Lung (tissue), 12 donors: Measurements from ENCODE around the gene CCIN. TPM values are rescaled to one million over a fixed set of nuclear protein-coding genes. Genes with fewer than 3 reads are reported as not detected.

Experiments
- ATAC-seq: fragments of 200-7000 bp; cut with Tn5 transposase; one replicate; pipeline ENCODE4 v1.9.1; 2020; ENCODE audit warnings: moderate number of reproducible peaks; ENCODE audit not compliant: insufficient read depth, low FRiP score
- DNase-seq, 3 donors: peaks; one replicate each; pipeline ENCODE4 v3.0.0-alpha.2; 2013 to 2017
- H3K27ac ChIP-seq, 2 donors: one replicate each; pipeline ENCODE4 v1.5.1; 2013; ENCODE audit warnings: mild to moderate bottlenecking in 2 of 2, moderate library complexity in 2 of 2, control low read depth in 1 of 2, inconsistent platforms in 1 of 2, low read depth in 1 of 2, low read length in 1 of 2
- H3K27me3 ChIP-seq, 3 donors: one replicate each; pipeline ENCODE4 v1.5.1; 2013; ENCODE audit warnings: low read length in 2 of 3; ENCODE audit not compliant: control insufficient read depth in 3 of 3, insufficient read depth in 3 of 3
- H3K36me3 ChIP-seq, 4 donors: one replicate each; pipeline ENCODE4 v1.5.1; 2013; ENCODE audit warnings: low read length in 4 of 4, mild to moderate bottlenecking in 1 of 4, moderate library complexity in 1 of 4; ENCODE audit not compliant: control insufficient read depth in 4 of 4, insufficient read depth in 4 of 4
- H3K4me1 ChIP-seq, 5 donors: one replicate each; pipeline ENCODE4 v1.5.1; 2013; ENCODE audit warnings: low read length in 5 of 5, mild to moderate bottlenecking in 2 of 5, moderate library complexity in 1 of 5; ENCODE audit not compliant: control insufficient read depth in 5 of 5, insufficient read depth in 5 of 5
- H3K4me3 ChIP-seq: one replicate; pipeline ENCODE4 v1.5.1; 2013; ENCODE audit warnings: mild to moderate bottlenecking, control low read depth, moderate library complexity
- H3K9ac ChIP-seq, 2 donors: one replicate each; pipeline ENCODE4 v1.5.1; 2013; ENCODE audit warnings: low read length in 2 of 2, control low read depth in 1 of 2; ENCODE audit not compliant: insufficient read depth in 1 of 2
- H3K9me3 ChIP-seq, 4 donors: one replicate each; pipeline ENCODE4 v1.5.1; 2013; ENCODE audit warnings: low read length in 3 of 4, mild to moderate bottlenecking in 1 of 4, moderate library complexity in 1 of 4; ENCODE audit not compliant: control insufficient read depth in 4 of 4, insufficient read depth in 3 of 4
- whole genome bisulfite sequencing, 2 donors: extraction: QIAGEN DNeasy Blood & Tissue Kit; methylation state at CpG; one replicate each; pipeline ENCODE4 v1.1.7; 2013; 5-methylcytosine and 5-hydroxymethylcytosine counted together
- polyA plus RNA-seq, 2 donors: library from polyadenylated mRNA; stranded (reverse); fragments of 200-250 nt; gene quantifications; one replicate each; pipeline ENCODE4 v1.2.1, GENCODE V29; 2013
- total RNA-seq, 2 donors: library from RNA; depleted of rRNA in 1 of 2; stranded (reverse); fragments of >200 nt in 1 of 2; gene quantifications; one replicate each; pipeline ENCODE4 v1.2.1, GENCODE V29; 2014 to 2021
- TF ChIP-seq, protein P1 (sequence below): IDR thresholded peaks from 2 replicates; pipeline ENCODE4 v1.5.1; 2012; ENCODE audit warnings: mild to moderate bottlenecking; ENCODE audit errors: control extremely low read depth, extremely low read depth
- donor health status: control.
- donor health status: control.
- donor health status: Bipolar disorder and iron deficiency.
- donor health status: healthy.
- donor health status: DM: yes; HTN: yes; CAD: no.

CCIN gene
- total and polyA plus RNA-seq, 4 donors: 0.12 to 0.89 (median 0.15) TPM; not detected in 1

DNA sequence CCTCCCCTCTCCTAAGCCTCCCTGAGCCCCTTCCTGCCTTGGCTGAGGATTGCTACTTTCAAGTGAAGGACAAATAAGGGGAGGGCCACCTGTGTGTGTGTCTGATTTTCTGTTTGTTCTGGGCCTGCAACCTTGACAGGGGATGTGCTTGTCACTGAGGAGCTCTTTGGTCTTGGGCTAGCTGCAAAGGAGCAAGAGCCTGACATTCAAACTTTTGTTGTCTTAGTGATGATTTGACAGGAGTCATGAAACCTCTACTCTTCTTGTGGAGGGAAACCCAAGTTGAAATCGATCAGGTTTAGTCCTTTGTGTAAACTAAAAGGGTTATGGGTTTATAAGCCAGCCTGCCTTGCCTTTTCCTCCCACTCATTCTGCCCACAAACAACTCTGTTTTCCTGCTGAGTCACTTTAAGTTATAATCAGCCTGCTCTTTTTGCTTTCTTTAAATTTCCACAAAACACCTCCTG lies 38.4 kb downstream of the CCIN start:
- ATAC-seq: no peak
- WGBS, 2 donors: 18 to 19% methylated on average over 1 of the region's 1 CpG
- H3K27me3 ChIP-seq: no peaks in the 10 kb centered on the region
- peaks cover 37 to 75% (median 45%) of the 10 kb centered on the region in 4 donors for H3K36me3 ChIP-seq
- H3K4me1 ChIP-seq: peaks cover 0 to 22% (median 0%) of the 10 kb centered on the region in 5 donors
- no peak overlapping the region for H3K9ac ChIP-seq
- TF ChIP-seq, protein P1, sequence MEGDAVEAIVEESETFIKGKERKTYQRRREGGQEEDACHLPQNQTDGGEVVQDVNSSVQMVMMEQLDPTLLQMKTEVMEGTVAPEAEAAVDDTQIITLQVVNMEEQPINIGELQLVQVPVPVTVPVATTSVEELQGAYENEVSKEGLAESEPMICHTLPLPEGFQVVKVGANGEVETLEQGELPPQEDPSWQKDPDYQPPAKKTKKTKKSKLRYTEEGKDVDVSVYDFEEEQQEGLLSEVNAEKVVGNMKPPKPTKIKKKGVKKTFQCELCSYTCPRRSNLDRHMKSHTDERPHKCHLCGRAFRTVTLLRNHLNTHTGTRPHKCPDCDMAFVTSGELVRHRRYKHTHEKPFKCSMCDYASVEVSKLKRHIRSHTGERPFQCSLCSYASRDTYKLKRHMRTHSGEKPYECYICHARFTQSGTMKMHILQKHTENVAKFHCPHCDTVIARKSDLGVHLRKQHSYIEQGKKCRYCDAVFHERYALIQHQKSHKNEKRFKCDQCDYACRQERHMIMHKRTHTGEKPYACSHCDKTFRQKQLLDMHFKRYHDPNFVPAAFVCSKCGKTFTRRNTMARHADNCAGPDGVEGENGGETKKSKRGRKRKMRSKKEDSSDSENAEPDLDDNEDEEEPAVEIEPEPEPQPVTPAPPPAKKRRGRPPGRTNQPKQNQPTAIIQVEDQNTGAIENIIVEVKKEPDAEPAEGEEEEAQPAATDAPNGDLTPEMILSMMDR: no peak
- H3K9me3 ChIP-seq: no peaks in the 10 kb centered on the region
- no peak overlapping the region for H3K4me3 ChIP-seq
- no peak overlapping the region for H3K27ac ChIP-seq
- DNase-seq: no peak

DNA sequence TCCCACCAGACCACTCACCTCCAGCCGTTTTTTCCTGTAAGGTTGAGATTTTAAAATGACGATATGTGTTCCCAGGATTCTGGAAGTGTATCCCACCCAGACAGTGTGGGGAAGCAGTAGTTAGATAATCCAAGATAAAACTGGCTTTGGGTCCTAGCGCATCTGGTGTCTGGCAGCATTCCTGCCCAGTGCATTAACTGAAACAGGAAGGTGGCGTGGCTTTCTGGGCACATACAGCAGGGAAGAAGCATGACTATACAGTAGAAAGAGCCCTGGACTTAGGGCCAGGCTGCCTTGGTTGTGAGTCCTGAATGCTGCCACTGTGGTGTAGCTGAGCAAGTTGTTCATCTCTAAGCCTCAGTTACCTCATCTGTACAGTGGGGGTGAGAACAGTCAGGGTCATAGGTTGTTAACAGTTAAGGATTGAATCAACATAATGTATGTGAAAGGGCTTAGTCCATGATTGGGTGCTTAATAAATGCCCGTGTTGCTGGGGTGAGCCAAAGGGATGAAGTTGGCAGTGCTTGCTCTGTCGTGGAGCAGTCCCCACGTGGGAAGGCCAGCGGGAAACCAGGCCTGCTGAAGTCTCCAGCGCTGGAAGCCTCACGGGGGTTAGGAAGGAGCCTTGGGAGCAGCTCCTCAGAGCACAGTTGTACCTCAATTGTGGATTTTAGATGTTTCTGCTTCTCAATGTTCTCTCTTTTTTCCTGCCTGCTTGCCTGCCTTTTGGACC lies 39.5 kb downstream of the CCIN start:
- H3K36me3 ChIP-seq: peaks cover 29 to 78% (median 41%) of the 10 kb centered on the region in 4 donors
- H3K4me3 ChIP-seq: no peak overlapping the region
- H3K27ac ChIP-seq: no peak overlapping the region
- TF ChIP-seq, protein P1: no peak
- no peak overlapping the region for H3K9ac ChIP-seq
- no peaks in the 10 kb centered on the region for H3K9me3 ChIP-seq
- H3K4me1 ChIP-seq: peaks cover 0 to 25% (median 0%) of the 10 kb centered on the region in 5 donors
- DNase-seq: no peak
- no peak for ATAC-seq
- WGBS, 2 donors: 79 to 82% methylated on average over 10 of the region's 10 CpGs
- H3K27me3 ChIP-seq: no peaks in the 10 kb centered on the region

DNA sequence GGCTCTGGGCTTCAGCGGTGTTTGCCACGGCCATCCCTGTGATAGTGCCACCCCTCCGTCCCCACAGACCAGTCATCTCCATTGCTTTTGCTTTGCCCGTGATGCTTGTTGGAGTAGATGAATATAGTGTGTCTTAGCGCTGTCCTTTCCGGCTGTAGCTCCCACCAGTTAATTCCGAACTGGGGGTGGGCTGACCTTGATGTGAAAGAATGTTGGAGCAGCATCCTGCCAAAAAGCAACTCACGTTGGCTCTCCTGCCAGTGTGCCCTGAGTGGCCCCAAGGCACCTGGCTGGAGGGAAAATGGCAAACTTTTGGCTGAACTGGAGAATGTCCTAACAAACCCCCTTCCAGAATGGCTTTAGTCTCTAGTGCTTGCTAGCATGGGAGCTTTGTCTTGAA lies 41.5 kb downstream of the CCIN start:
- TF ChIP-seq, protein P1: no peak
- Histone ChIP-seq H3K4me1 (peaks cover 0 to 27% (median 3%) of the 10 kb centered on the region in 5 donors), H3K36me3 (peaks cover 11 to 62% (median 30%) of the 10 kb centered on the region in 4 donors), H3K4me3 (no peak overlapping the region), H3K27ac (no peak overlapping the region), H3K27me3 (no peaks in the 10 kb centered on the region), H3K9ac (no peak overlapping the region), H3K9me3 (no peaks in the 10 kb centered on the region)
- WGBS, 2 donors: 84 to 90% methylated on average over 8 of the region's 8 CpGs
- ATAC-seq (no peak), DNase-seq (no peak)
